Measurements from ENCODE around the gene ZNF83.

ZNF83 gene

GRCh38 chr19:52566588-52566987 lies 71.6 kb downstream of the ZNF83 start:
- no peak for DNase-seq

- DNase-seq, result no peak
These were observed 72.0 kb downstream of the ZNF83 start for GRCh38 chr19:52566121-52566520.
